Endothelial cell of umbilical vein (primary cell): ENCODE results near the gene SLC4A4. TPM values are rescaled to one million over a fixed set of nuclear protein-coding genes. Genes with fewer than 3 reads are reported as not detected.

Experiments used
- BruUV-seq: library from RNA; stranded (reverse); fragments of 400-500 nt; replicated peaks from 2 replicates; lab custom pipeline; 2021; lab: Mats Ljungman, UMichigan
- CTCF ChIA-PET: fragments of 300-600, 350-600 bp; sonication (Branson Sonifier 250); formaldehyde crosslinking; loops from one replicate; lab custom pipeline; 2021; ENCODE audit warnings: antibody characterized with exemption, inconsistent platforms; lab: Charles Lee
- POLR2A ChIA-PET: fragments of 300-600, 350-600 bp; sonication (Branson Sonifier 250); formaldehyde crosslinking; loops from one replicate; lab custom pipeline; 2021; ENCODE audit warnings: antibody characterized with exemption, inconsistent platforms; lab: Charles Lee
- DNase-seq: peaks from one replicate; pipeline ENCODE4 v3.0.0-alpha.2; 2011; ENCODE audit warnings: low read depth, low spot score
- FAIRE-seq: peaks from 2 replicates; lab custom pipeline; 2011; peaks lifted over from hg19 to GRCh38; lab: Jason Lieb, UNC
- H2AFZ ChIP-seq: 2 replicates; pipeline ENCODE4 v1.6.0; 2012; ENCODE audit warnings: low read depth, low read length, control low read depth, inconsistent platforms
- H3K27ac ChIP-seq: 2 replicates; pipeline ENCODE4 v1.5.1; 2011; ENCODE audit warnings: low read depth, mild to moderate bottlenecking, control low read depth, low read length, moderate library complexity; ENCODE audit not compliant: insufficient read depth
- H3K27me3 ChIP-seq, 2 experiments: 2 replicates each; pipeline versions ENCODE4 v1.6.0 to v1.6.1; 2011; ENCODE audit warnings: low read length in 2 of 2, mixed read lengths in 1 of 2; ENCODE audit not compliant: control insufficient read depth in 2 of 2, insufficient read depth in 2 of 2
- H3K36me3 ChIP-seq, 2 experiments: 2 replicates in 1 of 2; 3 replicates in 1 of 2; pipeline ENCODE4 v1.5.1; 2011; ENCODE audit warnings: low read length in 2 of 2, mild to moderate bottlenecking in 1 of 2, moderate library complexity in 1 of 2; ENCODE audit not compliant: control insufficient read depth in 2 of 2, insufficient read depth in 2 of 2; ENCODE audit errors: extremely low read depth in 1 of 2
- H3K4me1 ChIP-seq: 3 replicates; pipeline ENCODE4 v1.5.1; 2011; ENCODE audit warnings: mild to moderate bottlenecking, low read length; ENCODE audit not compliant: control insufficient read depth, insufficient read depth; ENCODE audit errors: extremely low read depth
- H3K4me2 ChIP-seq: 2 replicates; pipeline ENCODE4 v1.6.1; 2011; ENCODE audit warnings: low read length, control low read depth, mixed read lengths; ENCODE audit not compliant: insufficient read depth
- H3K4me3 ChIP-seq, 3 experiments: fragments of 200-600 bp in 1 of 3; sonication (generic), shearing (Covaris generic) in 1 of 3; replicated peaks in 1 of 3; 2 replicates each; pipeline ENCODE4 v1.5.1; 2011 to 2016; ENCODE audit warnings: control low read depth in 3 of 3, low read length in 3 of 3, mild to moderate bottlenecking in 2 of 3, inconsistent platforms in 1 of 3, low read depth in 1 of 3, moderate library complexity in 1 of 3; ENCODE audit not compliant: insufficient read depth in 1 of 3
- H3K79me2 ChIP-seq: 2 replicates; pipeline ENCODE4 v1.6.0; 2012; ENCODE audit warnings: low read length, inconsistent platforms; ENCODE audit not compliant: control insufficient read depth, insufficient read depth
- H3K9ac ChIP-seq: replicated peaks from 2 replicates; pipeline ENCODE3; 2011; ENCODE audit warnings: low read length, control low read depth; ENCODE audit not compliant: insufficient read depth; ENCODE audit errors: extremely low read depth
- H3K9me1 ChIP-seq: replicated peaks from 3 replicates; pipeline ENCODE4 v1.6.0; 2011; ENCODE audit warnings: mild to moderate bottlenecking, low read length; ENCODE audit not compliant: control insufficient read depth, insufficient read depth; ENCODE audit errors: extremely low read depth
- H3K9me3 ChIP-seq: replicated peaks from 2 replicates; pipeline ENCODE4 v1.5.1; 2012; ENCODE audit warnings: low read length, inconsistent platforms; ENCODE audit not compliant: control insufficient read depth, insufficient read depth
- H4K20me1 ChIP-seq: replicated peaks from 2 replicates; pipeline ENCODE3; 2011; ENCODE audit warnings: mild to moderate bottlenecking, low read length; ENCODE audit not compliant: control insufficient read depth, insufficient read depth; ENCODE audit errors: extremely low read depth
- EZH2 ChIP-seq: IDR thresholded peaks from 2 replicates; pipeline ENCODE4 v1.6.1; 2012; ENCODE audit warnings: borderline replicate concordance, low read depth, mild to moderate bottlenecking, moderate library complexity, low read length, inconsistent platforms; ENCODE audit not compliant: severe bottlenecking
- FOS ChIP-seq: IDR thresholded peaks from 2 replicates; pipeline ENCODE4 v1.6.1; 2011; ENCODE audit warnings: mild to moderate bottlenecking, low read length, moderate library complexity, borderline replicate concordance; ENCODE audit not compliant: insufficient read depth
- GATA2 ChIP-seq: IDR thresholded peaks from 2 replicates; pipeline ENCODE4 v1.7.0; 2011; ENCODE audit warnings: low read depth, mild to moderate bottlenecking, moderate library complexity, mixed read lengths, low read length; ENCODE audit not compliant: insufficient read length, insufficient read depth
- JUN ChIP-seq: IDR thresholded peaks from 2 replicates; pipeline ENCODE4 v1.6.1; 2011; ENCODE audit warnings: borderline replicate concordance, low read depth; ENCODE audit not compliant: insufficient read length, insufficient read depth
- MYC ChIP-seq: IDR thresholded peaks from one replicate; pipeline ENCODE4 v1.6.1; 2011; ENCODE audit warnings: mild to moderate bottlenecking, low read depth, low read length
- POLR2A ChIP-seq: IDR thresholded peaks from 2 replicates; pipeline ENCODE4 v1.6.1; 2012; ENCODE audit warnings: low read depth, mild to moderate bottlenecking, control low read depth, low read length
- POLR2AphosphoS5 ChIP-seq: IDR thresholded peaks from 2 replicates; pipeline ENCODE4 v1.6.1; 2012; ENCODE audit warnings: low read depth, mild to moderate bottlenecking, control low read depth, low read length, moderate library complexity; ENCODE audit not compliant: insufficient read depth
- dilution Hi-C: fragments of 300-500 bp; cut with MboI; formaldehyde crosslinking; loops from one replicate; pipeline ENCODE4 v1.15.0; 2019; ENCODE audit warnings: low sequenced_read_pairs; ENCODE audit not compliant: extremely low pct_ligation_motif_present
- intact Hi-C: fragments of 100-400 bp; cut with micrococcal nuclease; formaldehyde crosslinking; loops from one replicate; pipeline ENCODE4 v1.10.0; 2022
- polyA plus RNA-seq, 4 experiments: library from polyadenylated mRNA; depleted of rRNA in 3 of 4; stranded (reverse) in 3 of 4; unstranded in 1 of 4; fragments of >200 nt; gene quantifications; 2 replicates each; pipeline versions ENCODE4 v1.2.1 to v1.2.3, GENCODE V29; 2011 to 2012; ENCODE audit warnings: missing spikeins in 1 of 4
- total RNA-seq: library from RNA; stranded (reverse); gene quantifications from 2 replicates; pipeline ENCODE4 v1.2.3, GENCODE V29; 2021
- TF ChIP-seq, protein P1 (sequence below): IDR thresholded peaks from 2 replicates; pipeline ENCODE4 v1.6.1; 2011; ENCODE audit not compliant: insufficient read depth, insufficient read length
- TF ChIP-seq, protein P2 (sequence below), 2 donors: IDR thresholded peaks; 1 replicate in 1 of 2; 2 replicates in 1 of 2; pipeline ENCODE4 v1.5.1; 2011; ENCODE audit warnings: low read length in 2 of 2, mild to moderate bottlenecking in 2 of 2, moderate library complexity in 2 of 2, control low read depth in 1 of 2, inconsistent platforms in 1 of 2, low read depth in 1 of 2; ENCODE audit not compliant: insufficient read depth in 1 of 2; ENCODE audit errors: extremely low read depth in 1 of 2

SLC4A4 gene
- total and polyA plus RNA-seq, 2 donors (not counting 3 experiments of a cell fraction or from before 2014, with no cell fraction given), result not detected

DNA sequence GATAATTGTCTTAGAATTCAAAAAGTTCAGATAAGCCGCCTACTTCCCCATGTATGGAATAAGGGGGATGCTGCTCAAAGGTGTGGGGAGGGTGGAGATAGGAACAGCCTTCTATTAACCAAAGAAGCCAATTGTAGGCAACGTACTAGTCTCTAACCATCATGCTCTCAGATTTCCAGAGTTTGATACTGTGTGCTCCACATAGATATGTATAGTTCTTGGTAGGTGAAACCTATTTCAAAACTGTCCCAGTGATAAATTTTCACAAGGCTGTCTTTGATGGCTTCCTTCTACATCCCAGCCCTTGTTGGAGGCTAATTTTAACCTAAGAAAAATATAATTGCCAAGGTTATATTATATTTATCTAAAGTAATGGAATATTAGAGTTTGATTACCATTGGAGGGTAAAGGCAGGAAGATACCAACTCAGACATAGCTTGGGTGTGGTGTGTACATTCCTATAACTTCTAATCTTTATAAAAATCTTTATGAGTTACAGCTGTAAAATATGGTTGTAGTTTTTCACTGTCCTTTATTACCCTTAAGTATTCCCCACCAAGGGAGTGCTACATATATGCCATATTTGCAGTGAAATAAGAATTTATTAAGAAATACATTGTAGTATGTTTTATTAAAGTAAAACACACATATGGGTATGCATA is 87.7 kb downstream of the SLC4A4 start:
- dilution Hi-C loops, result no loop called here
- no TSS peak for BruUV-seq

More for the DNA sequence above, 87.7 kb downstream of the SLC4A4 start:
- DNase-seq (no peak), FAIRE-seq (no peak)
- no peaks in the 10 kb centered on the region for H3K4me1 ChIP-seq
- no peaks in the 10 kb centered on the region for H3K27me3 ChIP-seq
- ChIA-PET CTCF (no interaction called here), POLR2A (no interaction called here)
- H3K9ac ChIP-seq, result no peak overlapping the region
- H3K36me3 ChIP-seq, result no peaks in the 10 kb centered on the region
- no peak overlapping the region for H3K4me3 ChIP-seq
- intact Hi-C loops, result no loop called here
- no peak overlapping the region for H3K27ac ChIP-seq
- H2AFZ ChIP-seq, result no peak overlapping the region
- H3K9me3 ChIP-seq, result no peaks in the 10 kb centered on the region
- no peaks in the 10 kb centered on the region for H3K9me1 ChIP-seq
- H3K4me2 ChIP-seq, result no peak overlapping the region
- TF ChIP-seq POLR2A, result no peak
- no peak for TF ChIP-seq FOS
- TF ChIP-seq, protein P1, sequence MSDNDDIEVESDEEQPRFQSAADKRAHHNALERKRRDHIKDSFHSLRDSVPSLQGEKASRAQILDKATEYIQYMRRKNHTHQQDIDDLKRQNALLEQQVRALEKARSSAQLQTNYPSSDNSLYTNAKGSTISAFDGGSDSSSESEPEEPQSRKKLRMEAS, result no peak
- TF ChIP-seq EZH2, result no peak
- no peak for TF ChIP-seq GATA2
- TF ChIP-seq POLR2AphosphoS5, result no peak
- TF ChIP-seq MYC, result no peak
- TF ChIP-seq JUN, result no peak
- TF ChIP-seq, protein P2, sequence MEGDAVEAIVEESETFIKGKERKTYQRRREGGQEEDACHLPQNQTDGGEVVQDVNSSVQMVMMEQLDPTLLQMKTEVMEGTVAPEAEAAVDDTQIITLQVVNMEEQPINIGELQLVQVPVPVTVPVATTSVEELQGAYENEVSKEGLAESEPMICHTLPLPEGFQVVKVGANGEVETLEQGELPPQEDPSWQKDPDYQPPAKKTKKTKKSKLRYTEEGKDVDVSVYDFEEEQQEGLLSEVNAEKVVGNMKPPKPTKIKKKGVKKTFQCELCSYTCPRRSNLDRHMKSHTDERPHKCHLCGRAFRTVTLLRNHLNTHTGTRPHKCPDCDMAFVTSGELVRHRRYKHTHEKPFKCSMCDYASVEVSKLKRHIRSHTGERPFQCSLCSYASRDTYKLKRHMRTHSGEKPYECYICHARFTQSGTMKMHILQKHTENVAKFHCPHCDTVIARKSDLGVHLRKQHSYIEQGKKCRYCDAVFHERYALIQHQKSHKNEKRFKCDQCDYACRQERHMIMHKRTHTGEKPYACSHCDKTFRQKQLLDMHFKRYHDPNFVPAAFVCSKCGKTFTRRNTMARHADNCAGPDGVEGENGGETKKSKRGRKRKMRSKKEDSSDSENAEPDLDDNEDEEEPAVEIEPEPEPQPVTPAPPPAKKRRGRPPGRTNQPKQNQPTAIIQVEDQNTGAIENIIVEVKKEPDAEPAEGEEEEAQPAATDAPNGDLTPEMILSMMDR (IDR thresholded peaks at IDR 0.05; ENCODE audit: extremely low read depth in 1 of 2, insufficient read depth in 1 of 2, low read depth in 1 of 2, low read length in 2 of 2), result no peak
- no peaks in the 10 kb centered on the region for H3K79me2 ChIP-seq
- no peaks in the 10 kb centered on the region for H4K20me1 ChIP-seq
